ENCODE results near the gene TXNRD2.

- TF ChIP-seq POLR2A (IDR thresholded peaks at IDR 0.05; ENCODE audit: low read length) (no peak), GATA1 (IDR thresholded peaks at IDR 0.05; ENCODE audit: low read depth, low read length) (no peak)
Observed at GRCh38 chr22:19845054-19845722, 96.4 kb downstream of the TXNRD2 start.

All from erythroblast (primary cell).